Right lobe of liver (tissue), 4 donors: Measurements from ENCODE around the gene KHDRBS2.

Experiments
- POLR2A ChIP-seq: fragments of 450-650 bp; IDR thresholded peaks from one replicate; pipeline ENCODE4 v1.6.1; 2017; ENCODE audit warnings: antibody characterized with exemption, mild to moderate bottlenecking
- TF ChIP-seq, protein P1 (sequence below), 4 donors: fragments of 200-600 bp in 3 of 4; fragments of 450-650 bp in 1 of 4; IDR thresholded peaks; one replicate each; pipeline versions ENCODE4 v1.5.1 to v1.8.0; 2016 to 2022; ENCODE audit warnings: antibody characterized with exemption in 4 of 4, mild to moderate bottlenecking in 2 of 4
- donor health status: DM: no; HTN: no; CAD: no.
- donor health status: DM: no; HTN: no; CAD: no.
- donor health status: DM: no; HTN: yes; CAD: no.

DNA sequence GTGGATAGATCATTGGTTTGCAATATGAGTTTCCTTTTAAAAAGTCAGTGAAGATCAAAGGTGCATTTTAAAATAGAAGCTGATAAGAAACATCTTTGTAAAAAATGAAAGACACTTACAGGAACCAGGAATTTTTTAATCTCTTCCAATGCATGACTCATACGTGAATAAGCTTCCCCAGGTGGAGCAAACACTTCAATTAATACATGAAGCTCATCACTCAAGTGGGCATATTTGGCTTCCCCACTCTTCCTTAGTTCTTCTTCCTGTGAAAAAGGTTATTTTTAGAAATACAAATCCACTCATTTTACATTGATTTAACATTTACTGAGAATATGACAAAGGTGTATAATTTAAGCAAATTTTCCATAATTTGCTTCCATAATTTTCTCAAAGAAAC is 308.1 kb downstream of the KHDRBS2 start:
- TF ChIP-seq, protein P1, sequence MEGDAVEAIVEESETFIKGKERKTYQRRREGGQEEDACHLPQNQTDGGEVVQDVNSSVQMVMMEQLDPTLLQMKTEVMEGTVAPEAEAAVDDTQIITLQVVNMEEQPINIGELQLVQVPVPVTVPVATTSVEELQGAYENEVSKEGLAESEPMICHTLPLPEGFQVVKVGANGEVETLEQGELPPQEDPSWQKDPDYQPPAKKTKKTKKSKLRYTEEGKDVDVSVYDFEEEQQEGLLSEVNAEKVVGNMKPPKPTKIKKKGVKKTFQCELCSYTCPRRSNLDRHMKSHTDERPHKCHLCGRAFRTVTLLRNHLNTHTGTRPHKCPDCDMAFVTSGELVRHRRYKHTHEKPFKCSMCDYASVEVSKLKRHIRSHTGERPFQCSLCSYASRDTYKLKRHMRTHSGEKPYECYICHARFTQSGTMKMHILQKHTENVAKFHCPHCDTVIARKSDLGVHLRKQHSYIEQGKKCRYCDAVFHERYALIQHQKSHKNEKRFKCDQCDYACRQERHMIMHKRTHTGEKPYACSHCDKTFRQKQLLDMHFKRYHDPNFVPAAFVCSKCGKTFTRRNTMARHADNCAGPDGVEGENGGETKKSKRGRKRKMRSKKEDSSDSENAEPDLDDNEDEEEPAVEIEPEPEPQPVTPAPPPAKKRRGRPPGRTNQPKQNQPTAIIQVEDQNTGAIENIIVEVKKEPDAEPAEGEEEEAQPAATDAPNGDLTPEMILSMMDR (IDR thresholded peaks at IDR 0.05) = no peak
- TF ChIP-seq POLR2A = no peak
